Mammary epithelial cell (primary cell): Measurements from ENCODE around the gene DNAJC7.

Source experiments
- CTCF ChIP-seq, 2 donors: IDR thresholded peaks in 1 of 2; conservative IDR thresholded peaks in 1 of 2; 2 replicates each; pipeline ENCODE4 v1.5.1; 2011 to 2012; ENCODE audit warnings: inconsistent platforms in 2 of 2, low read length in 2 of 2, mild to moderate bottlenecking in 2 of 2, control low read depth in 1 of 2, low read depth in 1 of 2; ENCODE audit not compliant: insufficient read depth in 1 of 2; ENCODE audit errors: extremely low read depth in 1 of 2
- EZH2 ChIP-seq: IDR thresholded peaks from 2 replicates; pipeline ENCODE4 v1.6.1; 2012; ENCODE audit warnings: low read length, inconsistent platforms, borderline replicate concordance

DNA sequence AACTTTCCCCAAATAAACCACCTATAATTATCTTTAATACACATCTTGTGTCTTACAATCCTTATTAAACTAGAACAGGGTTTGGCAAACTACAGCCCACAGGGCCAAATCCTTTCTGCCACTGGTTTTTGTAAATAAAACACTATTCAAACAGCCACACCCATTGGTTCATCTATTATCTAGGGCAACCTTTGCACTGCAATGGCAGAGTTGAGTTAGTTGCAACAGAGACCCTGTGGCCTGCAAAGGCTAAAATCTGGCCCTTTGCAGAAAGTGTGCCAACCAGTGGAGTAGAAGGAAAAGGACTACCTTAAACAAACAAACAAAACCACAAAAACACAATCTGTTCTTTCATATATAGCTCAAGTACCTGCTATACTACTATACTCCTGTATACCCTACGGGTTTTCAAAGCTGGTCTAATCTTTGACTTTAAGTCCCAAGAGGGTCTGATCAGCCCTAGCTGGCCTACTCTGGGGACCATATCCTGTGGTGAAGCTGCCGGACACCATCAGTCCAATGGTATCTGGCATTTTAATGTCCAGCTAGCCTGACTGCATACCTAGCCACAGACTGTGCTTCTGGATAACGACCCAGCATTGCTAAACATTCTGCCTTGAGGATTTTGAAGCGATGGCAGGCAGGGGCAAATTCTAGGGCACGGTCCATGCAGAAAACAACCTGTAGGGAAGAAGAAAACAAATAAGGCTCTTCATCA lies 27.4 kb downstream of the DNAJC7 start:
- TF ChIP-seq CTCF (conservative IDR thresholded peaks at IDR 0.05 in 1 of 2, IDR thresholded peaks at IDR 0.05 in 1 of 2; ENCODE audit: extremely low read depth in 1 of 2, insufficient read depth in 1 of 2, low read depth in 1 of 2, low read length in 2 of 2) = no peak
- TF ChIP-seq EZH2 = no peak
